ENCODE measurements around the gene GLYR1.

The GLYR1 gene

GRCh38 chr16:4847774-4848587 lies 893 bp upstream of the GLYR1 start:
- no peak for DNase-seq (ENCODE audit: low read depth)

- no peak for DNase-seq (ENCODE audit: low read depth)
Measured at GRCh38 chr16:4846503-4846900, 586 bp downstream of the GLYR1 start.

- DNase-seq (ENCODE audit: low read depth), result no peak
Measured at GRCh38 chr16:4840984-4841383, 6.1 kb downstream of the GLYR1 start.

GRCh38 chr16:4839942-4840341 lies 7.1 kb downstream of the GLYR1 start:
- no peak for DNase-seq (ENCODE audit: low read depth)

GRCh38 chr16:4837733-4838501 lies 9.2 kb downstream of the GLYR1 start:
- no peak for DNase-seq (ENCODE audit: low read depth)

GRCh38 chr16:4836727-4837126 lies 10.4 kb downstream of the GLYR1 start:
- DNase-seq (ENCODE audit: low read depth), result no peak

- DNase-seq (ENCODE audit: low read depth), result no peak
Measured at GRCh38 chr16:4833584-4833983, 13.5 kb downstream of the GLYR1 start.

- DNase-seq (ENCODE audit: low read depth), result no peak
Measured at GRCh38 chr16:4832698-4833343, 14.3 kb downstream of the GLYR1 start.

- no peak for DNase-seq (ENCODE audit: low read depth)
Measured at GRCh38 chr16:4831616-4832015, 15.5 kb downstream of the GLYR1 start.

GRCh38 chr16:4830408-4830807 lies 16.7 kb downstream of the GLYR1 start:
- no peak for DNase-seq (ENCODE audit: low read depth)

- no peak for DNase-seq (ENCODE audit: low read depth)
Measured at GRCh38 chr16:4828567-4829321, 18.3 kb downstream of the GLYR1 start.

GRCh38 chr16:4826980-4827379 lies 20.1 kb downstream of the GLYR1 start:
- no peak for DNase-seq (ENCODE audit: low read depth)

- DNase-seq (ENCODE audit: low read depth), result no peak
Measured at GRCh38 chr16:4826526-4826925, 20.6 kb downstream of the GLYR1 start.

GRCh38 chr16:4825196-4825595 lies 21.9 kb downstream of the GLYR1 start:
- DNase-seq (ENCODE audit: low read depth), result no peak

GRCh38 chr16:4820652-4821051 lies 26.4 kb downstream of the GLYR1 start:
- DNase-seq (ENCODE audit: low read depth), result no peak

- no peak for DNase-seq (ENCODE audit: low read depth)
Measured at GRCh38 chr16:4814542-4815173, 32.4 kb downstream of the GLYR1 start.

GRCh38 chr16:4814046-4814445 lies 33.0 kb downstream of the GLYR1 start:
- no peak for DNase-seq (ENCODE audit: low read depth)

- no peak for DNase-seq (ENCODE audit: low read depth)
Measured at GRCh38 chr16:4813251-4814003, 33.7 kb downstream of the GLYR1 start.

- DNase-seq (ENCODE audit: low read depth), result no peak
Measured at GRCh38 chr16:4811773-4812172, 35.3 kb downstream of the GLYR1 start.

- no peak for DNase-seq (ENCODE audit: low read depth)
Measured at GRCh38 chr16:4811242-4811641, 35.8 kb downstream of the GLYR1 start.

- no peak for DNase-seq (ENCODE audit: low read depth)
Measured at GRCh38 chr16:4806280-4806679, 40.8 kb downstream of the GLYR1 start.
